ENCODE data around the gene TAS2R14.

The TAS2R14 gene

GRCh38 chr12:10901427-10901826 is 37.6 kb downstream of the TAS2R14 start:
- no peak for DNase-seq

GRCh38 chr12:10900972-10901371 is 38.1 kb downstream of the TAS2R14 start:
- DNase-seq: no peak

GRCh38 chr12:10900530-10900929 is 38.5 kb downstream of the TAS2R14 start:
- DNase-seq: no peak

- DNase-seq: no peak
Observed at GRCh38 chr12:10896854-10897253, 42.2 kb downstream of the TAS2R14 start.

GRCh38 chr12:10891937-10892336 is 47.1 kb downstream of the TAS2R14 start:
- no peak for DNase-seq

GRCh38 chr12:10889226-10889625 is 49.8 kb downstream of the TAS2R14 start:
- DNase-seq: no peak
